H1 (cell line): Measurements from ENCODE around the gene PET117. TPM values are rescaled to one million over a fixed set of nuclear protein-coding genes. Genes with fewer than 3 reads are reported as not detected.
A peak's percentile ranks its signal among the peaks of the same experiment; 100 is the strongest.

Experiments used
- CTCF ChIA-PET: fragments of 300-600 bp; sonication (Branson Sonifier 250); formaldehyde crosslinking; loops from one replicate; lab custom pipeline; 2021; ENCODE audit not compliant: partially characterized antibody; lab: Charles Lee
- POLR2A ChIA-PET: fragments of 300-600 bp; sonication (Branson Sonifier 250); formaldehyde crosslinking; loops from one replicate; lab custom pipeline; 2021; ENCODE audit warnings: inconsistent platforms; ENCODE audit not compliant: partially characterized antibody; lab: Charles Lee
- DNase-seq, 2 experiments: peaks; one replicate each; pipeline versions ENCODE4 v3.0.0 to v3.0.0-alpha.2; 2010 to 2022; ENCODE audit warnings: low spot score in 2 of 2, low read depth in 1 of 2, mixed read lengths in 1 of 2
- FAIRE-seq: peaks from 2 replicates; lab custom pipeline; 2011; peaks lifted over from hg19 to GRCh38; lab: Jason Lieb, UNC
- H2AFZ ChIP-seq: 2 replicates; pipeline ENCODE4 v1.8.1; 2012; ENCODE audit warnings: low read length, inconsistent platforms
- H2AK5ac ChIP-seq: 2 replicates; pipeline ENCODE4 v1.6.1; 2013; ENCODE audit warnings: low read depth, low read length
- H2BK120ac ChIP-seq: replicated peaks from 2 replicates; pipeline ENCODE3; 2013; ENCODE audit warnings: low read depth, low read length, inconsistent platforms
- H2BK12ac ChIP-seq: 2 replicates; pipeline ENCODE4 v1.6.1; 2013; ENCODE audit warnings: low read depth, low read length
- H2BK15ac ChIP-seq: 2 replicates; pipeline ENCODE4 v1.6.1; 2013; ENCODE audit warnings: low read length
- H2BK20ac ChIP-seq: 2 replicates; pipeline ENCODE4 v1.6.1; 2013; ENCODE audit warnings: low read length
- H2BK5ac ChIP-seq: 2 replicates; pipeline ENCODE4 v1.6.1; 2013; ENCODE audit warnings: low read depth, low read length
- H3K14ac ChIP-seq: 2 replicates; pipeline ENCODE4 v1.6.1; 2013; ENCODE audit warnings: inconsistent platforms; ENCODE audit not compliant: insufficient read length
- H3K18ac ChIP-seq: 2 replicates; pipeline ENCODE4 v1.6.1; 2013; ENCODE audit warnings: low read length; ENCODE audit errors: extremely low read depth
- H3K23ac ChIP-seq: 2 replicates; pipeline ENCODE4 v1.6.1; 2013; ENCODE audit warnings: inconsistent platforms; ENCODE audit not compliant: insufficient read length
- H3K23me2 ChIP-seq: 2 replicates; pipeline ENCODE4 v1.6.1; 2013; ENCODE audit warnings: low read depth, low read length
- H3K27ac ChIP-seq: 2 replicates; pipeline ENCODE4 v1.6.1; 2011; ENCODE audit warnings: low read depth, low read length, inconsistent platforms
- H3K27me3 ChIP-seq, 4 experiments: replicated peaks in 1 of 4; 1 replicate in 1 of 4; 2 replicates in 3 of 4; pipeline versions ENCODE4 v1.6.1 to v1.8.1; 2011 to 2013; ENCODE audit warnings: low read length in 3 of 4, mild to moderate bottlenecking in 3 of 4, inconsistent platforms in 2 of 4, mixed read lengths in 2 of 4, moderate library complexity in 1 of 4; ENCODE audit not compliant: control insufficient read depth in 3 of 4, insufficient read depth in 3 of 4; ENCODE audit errors: extremely low read depth in 1 of 4
- H3K36me3 ChIP-seq, 4 experiments: 2 replicates each; pipeline versions ENCODE4 v1.6.1 to v1.8.1; 2011 to 2013; ENCODE audit warnings: mild to moderate bottlenecking in 4 of 4, low read length in 3 of 4, moderate library complexity in 2 of 4, control low read depth in 1 of 4, inconsistent platforms in 1 of 4; ENCODE audit not compliant: insufficient read depth in 4 of 4, control insufficient read depth in 2 of 4
- H3K4ac ChIP-seq: replicated peaks from 2 replicates; pipeline ENCODE3; 2013; ENCODE audit warnings: low read length, low read depth, mixed read lengths, inconsistent platforms; ENCODE audit not compliant: insufficient read length
- H3K4me1 ChIP-seq, 4 experiments: replicated peaks in 1 of 4; 1 replicate in 1 of 4; 2 replicates in 3 of 4; pipeline versions ENCODE4 v1.6.1 to v1.8.1; 2011 to 2013; ENCODE audit warnings: low read length in 3 of 4, inconsistent platforms in 2 of 4, mixed read lengths in 1 of 4; ENCODE audit not compliant: insufficient read depth in 4 of 4, control insufficient read depth in 3 of 4
- H3K4me2 ChIP-seq, 2 experiments: 2 replicates each; pipeline versions ENCODE4 v1.6.1 to v1.8.1; 2011 to 2013; ENCODE audit warnings: low read depth in 2 of 2, low read length in 2 of 2, control low read depth in 1 of 2, inconsistent platforms in 1 of 2, mild to moderate bottlenecking in 1 of 2; ENCODE audit not compliant: insufficient read depth in 1 of 2
- H3K4me3 ChIP-seq, 4 experiments: fragments of 200-600, 300-600 bp in 1 of 4; sonication (generic), shearing (Covaris generic), sonication (Bioruptor Twin) in 1 of 4; 2 replicates each; pipeline versions ENCODE4 v1.5.1 to v1.8.1; 2011 to 2016; ENCODE audit warnings: low read length in 4 of 4, low read depth in 3 of 4, control low read depth in 2 of 4, inconsistent platforms in 2 of 4, mild to moderate bottlenecking in 2 of 4, mixed read lengths in 1 of 4, moderate library complexity in 1 of 4; ENCODE audit not compliant: insufficient read depth in 2 of 4; ENCODE audit errors: extremely low read depth in 1 of 4
- H3K56ac ChIP-seq: replicated peaks from 2 replicates; pipeline ENCODE3; 2013; ENCODE audit warnings: low read depth, mild to moderate bottlenecking, mixed read lengths, low read length, inconsistent platforms; ENCODE audit not compliant: insufficient read length
- H3K79me1 ChIP-seq: 2 replicates; pipeline ENCODE4 v1.6.1; 2013; ENCODE audit warnings: low read depth, low read length, control low read depth
- H3K79me2 ChIP-seq, 2 experiments: 2 replicates each; pipeline versions ENCODE4 v1.6.1 to v1.8.1; 2012 to 2013; ENCODE audit warnings: low read length in 2 of 2, mild to moderate bottlenecking in 2 of 2, inconsistent platforms in 1 of 2; ENCODE audit not compliant: insufficient read depth in 2 of 2, control insufficient read depth in 1 of 2
- H3K9ac ChIP-seq, 4 experiments: replicated peaks in 1 of 4; 1 replicate in 1 of 4; 2 replicates in 3 of 4; pipeline versions ENCODE4 v1.6.1 to v1.8.1; 2011 to 2013; ENCODE audit warnings: low read depth in 3 of 4, low read length in 3 of 4, control low read depth in 2 of 4, mild to moderate bottlenecking in 2 of 4, moderate library complexity in 2 of 4, inconsistent platforms in 1 of 4; ENCODE audit errors: extremely low read depth in 1 of 4
- H3K9me3 ChIP-seq, 2 experiments: 2 replicates each; pipeline versions ENCODE4 v1.6.1 to v1.8.1; 2012 to 2013; ENCODE audit warnings: mild to moderate bottlenecking in 2 of 2, moderate library complexity in 2 of 2, control low read depth in 1 of 2, inconsistent platforms in 1 of 2, low read depth in 1 of 2, low read length in 1 of 2, mixed read lengths in 1 of 2; ENCODE audit not compliant: insufficient read depth in 2 of 2
- H4K20me1 ChIP-seq, 2 experiments: replicated peaks in 1 of 2; 2 replicates each; pipeline versions ENCODE3 to v1.8.1; 2011 to 2013; ENCODE audit warnings: inconsistent platforms in 2 of 2, low read length in 2 of 2, mild to moderate bottlenecking in 1 of 2; ENCODE audit not compliant: insufficient read depth in 2 of 2, control insufficient read depth in 1 of 2
- H4K5ac ChIP-seq: 2 replicates; pipeline ENCODE4 v1.6.1; 2013; ENCODE audit warnings: low read length, low read depth, mixed read lengths, inconsistent platforms; ENCODE audit not compliant: insufficient read length
- H4K8ac ChIP-seq: 2 replicates; pipeline ENCODE4 v1.8.0; 2013; ENCODE audit warnings: mild to moderate bottlenecking, moderate library complexity, low read length, inconsistent platforms; ENCODE audit not compliant: insufficient read depth; ENCODE audit errors: extremely low read depth
- H4K91ac ChIP-seq: replicated peaks from 2 replicates; pipeline ENCODE3; 2013; ENCODE audit warnings: low read length, mixed read lengths, inconsistent platforms; ENCODE audit not compliant: insufficient read length
- E2F6 ChIP-seq: IDR thresholded peaks from 2 replicates; pipeline ENCODE4 v1.6.1; 2012; ENCODE audit warnings: inconsistent platforms
- GTF2F1 ChIP-seq: IDR thresholded peaks from 2 replicates; pipeline ENCODE4 v1.6.1; 2012; ENCODE audit warnings: low read depth, low read length, improper control_type of control experiment, borderline replicate concordance
- KDM4A ChIP-seq: IDR thresholded peaks from one replicate; pipeline ENCODE4 v1.7.1; 2012; ENCODE audit warnings: low read depth, mild to moderate bottlenecking, moderate library complexity, low read length, inconsistent platforms; ENCODE audit not compliant: severe bottlenecking
- POLR2A ChIP-seq, 2 experiments: IDR thresholded peaks; 1 replicate in 1 of 2; 2 replicates in 1 of 2; pipeline ENCODE4 v1.6.1; 2011; ENCODE audit warnings: low read depth in 2 of 2, low read length in 2 of 2, mild to moderate bottlenecking in 2 of 2; ENCODE audit errors: control extremely low read depth in 1 of 2
- TAF1 ChIP-seq: IDR thresholded peaks from 2 replicates; pipeline ENCODE4 v1.6.1; 2011; ENCODE audit warnings: mild to moderate bottlenecking, low read depth, low read length
- WGBS, 2 experiments: shearing (Covaris generic) in 1 of 2; methylation state at CpG; one replicate each; pipeline versions ENCODE4 v1.1.6 to v1.1.7; 2013 to 2015; ENCODE audit warnings: low lambda C conversion rate in 2 of 2, mixed read lengths in 2 of 2, inconsistent platforms in 1 of 2, low coverage in 1 of 2, missing lambda C conversion rate in 1 of 2; ENCODE audit not compliant: insufficient replicate concordance in 2 of 2, insufficient coverage in 1 of 2, insufficient read length in 1 of 2; ENCODE audit errors: extremely low coverage in 1 of 2, missing lambda C conversion rate in 1 of 2; 5-methylcytosine and 5-hydroxymethylcytosine counted together
- polyA plus RNA-seq, 7 experiments: library from polyadenylated mRNA; depleted of rRNA in 3 of 7; stranded (reverse) in 5 of 7; unstranded in 2 of 7; fragments of >200 nt in 5 of 7; fragments of 200-250 nt in 2 of 7; gene quantifications; 1 replicate in 5 of 7; 2 replicates in 1 of 7; 4 replicates in 1 of 7; pipeline versions ENCODE4 v1.2.1 to v1.2.3, GENCODE V29; 2011 to 2013; ENCODE audit warnings: missing spikeins in 2 of 7, mixed read lengths in 2 of 7
- total RNA-seq: library from RNA; stranded (reverse); fragmentation: NEBNext Ultra II Directional; extraction: Animal tissue kit (Norgen Biotek cat#: 25700); gene quantifications from 2 replicates; pipeline ENCODE4 v1.2.1, GENCODE V29; 2021
- TF ChIP-seq, protein P1 (sequence below): IDR thresholded peaks from 2 replicates; pipeline ENCODE4 v1.6.1; 2011; ENCODE audit warnings: low read length, improper control_type of control experiment
- TF ChIP-seq, protein P2 (sequence below): IDR thresholded peaks from 2 replicates; pipeline ENCODE4 v1.6.1; 2012; ENCODE audit warnings: inconsistent platforms

Gene PET117
- total and polyA plus RNA-seq, 2 of the 8 experiments (the other 6 are each of a cell fraction or from before 2014, with no cell fraction given), result 9.1 to 23.8 TPM

GRCh38 chr20:18092890-18093289 lies 44.8 kb upstream of the PET117 start:
- H3K56ac ChIP-seq, result no peak overlapping the region
- H4K8ac ChIP-seq, result no peak overlapping the region; the same call in 1 of the 2 replicates
- H3K79me1 ChIP-seq, result no peaks in the 10 kb centered on the region
- no peak overlapping the region for H3K27ac ChIP-seq
- H3K4me2 ChIP-seq, result no peak overlapping the region
- H3K36me3 ChIP-seq, result no peaks in the 10 kb centered on the region
- H2AK5ac ChIP-seq, result no peak overlapping the region
- no peak overlapping the region for H3K18ac ChIP-seq
- no peak overlapping the region for H4K5ac ChIP-seq
- 0 out of 7 replicates have a peak, but pooled peaks cover 0 to 2% (median 0%) of the 10 kb centered on the region in 4 experiments for H3K27me3 ChIP-seq
- no peak overlapping the region for H2BK5ac ChIP-seq
- H2BK20ac ChIP-seq, result no peak overlapping the region
- no peaks in the 10 kb centered on the region for H3K23me2 ChIP-seq
- H3K4me3 ChIP-seq, result no peak overlapping the region
- 93% methylated on average over 8 of the region's 8 CpGs; no CpG with 5 or more reads in 1 of the 2 experiments for WGBS, 2 experiments
- H2BK15ac ChIP-seq, result no peak overlapping the region
- no peak for FAIRE-seq
- TF ChIP-seq E2F6, result peak; percentile 89
- TF ChIP-seq TAF1, result no peak
- no peak for TF ChIP-seq KDM4A
- TF ChIP-seq GTF2F1, result no peak
- TF ChIP-seq, protein P1, sequence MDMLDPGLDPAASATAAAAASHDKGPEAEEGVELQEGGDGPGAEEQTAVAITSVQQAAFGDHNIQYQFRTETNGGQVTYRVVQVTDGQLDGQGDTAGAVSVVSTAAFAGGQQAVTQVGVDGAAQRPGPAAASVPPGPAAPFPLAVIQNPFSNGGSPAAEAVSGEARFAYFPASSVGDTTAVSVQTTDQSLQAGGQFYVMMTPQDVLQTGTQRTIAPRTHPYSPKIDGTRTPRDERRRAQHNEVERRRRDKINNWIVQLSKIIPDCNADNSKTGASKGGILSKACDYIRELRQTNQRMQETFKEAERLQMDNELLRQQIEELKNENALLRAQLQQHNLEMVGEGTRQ, result peak; percentile 65
- TF ChIP-seq, protein P2, sequence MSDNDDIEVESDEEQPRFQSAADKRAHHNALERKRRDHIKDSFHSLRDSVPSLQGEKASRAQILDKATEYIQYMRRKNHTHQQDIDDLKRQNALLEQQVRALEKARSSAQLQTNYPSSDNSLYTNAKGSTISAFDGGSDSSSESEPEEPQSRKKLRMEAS, result peak; percentile 88
- no peak for TF ChIP-seq POLR2A (IDR thresholded peaks at IDR 0.05; ENCODE audit: control extremely low read depth in 1 of 2, low read depth in 2 of 2, low read length in 2 of 2)
- H4K20me1 ChIP-seq, result no peaks in the 10 kb centered on the region
- ChIA-PET CTCF (interaction anchor here (1.6 kb wide), 1 partner anchor 19 kb away, joined by 3 read pairs; no protein-coding TSS in a partner anchor), POLR2A (interaction anchor here (0.8 to 1.9 kb wide), 2 partner anchors 40 to 45 kb away, joined by 3 to 6 read pairs; partner anchors contain the start of genes KAT14 and PET117)
- no peak overlapping the region for H3K14ac ChIP-seq
- no peaks in the 10 kb centered on the region for H3K79me2 ChIP-seq
- H2AFZ ChIP-seq, result peak overlapping the region; percentile 66; the same call in 1 of the 2 replicates
- no peak overlapping the region for H3K23ac ChIP-seq
- no peak overlapping the region for H2BK12ac ChIP-seq
- H3K4ac ChIP-seq, result no peak overlapping the region
- H3K9ac ChIP-seq, result no peak overlapping the region
- H4K91ac ChIP-seq, result no peak overlapping the region
- peaks cover 0 to 2% (median 0%) of the 10 kb centered on the region in 4 experiments; a peak in 1 of 7 replicates for H3K4me1 ChIP-seq
- peak in 1 of 2 experiments; percentile 41 for DNase-seq
- H3K9me3 ChIP-seq, result no peaks in the 10 kb centered on the region
- no peak overlapping the region for H2BK120ac ChIP-seq
